CD4-positive, alpha-beta T cell treated with Interleukin-4 for 4 hours (primary cell): Measurements from ENCODE around the gene LIPE.

ENCODE experiments used
- DNase-seq: peaks from one replicate; pipeline ENCODE4 v3.0.0-alpha.2; 2020

Gene LIPE

DNA sequence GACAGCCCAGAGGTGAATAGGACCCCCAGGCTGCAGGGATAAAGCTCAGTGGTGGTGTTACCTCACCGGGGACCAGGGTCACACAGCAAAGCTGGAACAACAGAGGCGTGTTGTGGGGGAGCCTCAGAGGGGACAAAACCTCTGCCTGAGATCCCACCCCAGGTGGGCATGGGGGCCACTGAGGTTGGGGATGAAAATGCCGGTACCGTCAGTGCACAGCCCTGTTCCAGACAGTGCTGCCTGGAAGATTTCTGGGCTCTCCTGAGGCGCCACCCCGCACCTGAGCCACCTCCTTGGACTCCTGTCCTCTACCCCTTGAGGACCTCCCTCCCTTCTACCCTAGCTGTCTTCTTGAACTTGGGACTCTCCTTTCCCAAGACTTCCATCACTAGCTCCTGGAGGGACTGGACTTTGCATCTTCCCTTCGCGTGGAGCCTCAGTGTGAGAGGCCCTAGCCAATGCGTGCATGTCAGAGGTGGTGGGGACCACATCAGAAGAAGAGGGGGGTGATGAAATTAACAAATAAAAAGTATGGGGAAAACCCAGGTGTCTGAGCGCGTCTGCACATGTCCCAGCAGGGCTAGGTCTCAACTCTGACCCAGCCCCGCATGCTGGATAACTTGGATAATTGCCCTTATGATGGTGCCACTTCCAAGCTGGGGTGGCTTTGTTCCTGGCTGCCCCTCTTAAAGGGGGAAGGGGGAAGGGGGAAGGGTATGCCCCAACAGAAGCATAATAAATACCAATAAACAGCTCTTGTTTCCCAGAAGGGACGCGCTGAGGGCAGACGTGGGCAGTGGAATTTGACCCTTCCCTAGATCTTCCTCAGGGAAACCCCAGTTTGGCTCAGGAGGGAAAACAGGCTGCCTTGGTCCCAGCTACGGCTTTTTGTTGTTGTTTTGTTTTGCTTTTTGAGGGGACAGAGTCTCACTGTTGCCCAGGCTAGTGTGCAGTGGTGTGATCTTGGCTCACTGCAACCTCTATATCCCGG lies 48.7 kb downstream of the LIPE start:
- no peak for DNase-seq

DNA sequence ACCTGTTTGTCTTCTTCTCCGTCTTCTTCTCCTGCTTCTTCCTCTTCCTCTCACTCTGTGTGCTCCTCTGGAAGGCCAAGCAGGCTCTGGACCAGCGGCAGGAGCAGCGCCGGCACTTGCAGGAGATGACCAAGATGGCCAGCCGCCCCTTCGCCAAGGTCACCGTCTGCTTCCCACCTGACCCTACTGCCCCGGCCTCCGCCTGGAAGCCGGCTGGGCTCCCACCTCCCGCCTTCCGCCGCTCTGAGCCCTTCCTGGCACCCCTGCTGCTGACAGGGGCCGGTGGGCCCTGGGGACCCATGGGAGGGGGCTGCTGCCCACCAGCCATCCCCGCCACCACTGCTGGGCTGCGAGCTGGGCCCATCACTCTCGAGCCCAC lies 51.0 kb downstream of the LIPE start:
- no peak for DNase-seq

DNA sequence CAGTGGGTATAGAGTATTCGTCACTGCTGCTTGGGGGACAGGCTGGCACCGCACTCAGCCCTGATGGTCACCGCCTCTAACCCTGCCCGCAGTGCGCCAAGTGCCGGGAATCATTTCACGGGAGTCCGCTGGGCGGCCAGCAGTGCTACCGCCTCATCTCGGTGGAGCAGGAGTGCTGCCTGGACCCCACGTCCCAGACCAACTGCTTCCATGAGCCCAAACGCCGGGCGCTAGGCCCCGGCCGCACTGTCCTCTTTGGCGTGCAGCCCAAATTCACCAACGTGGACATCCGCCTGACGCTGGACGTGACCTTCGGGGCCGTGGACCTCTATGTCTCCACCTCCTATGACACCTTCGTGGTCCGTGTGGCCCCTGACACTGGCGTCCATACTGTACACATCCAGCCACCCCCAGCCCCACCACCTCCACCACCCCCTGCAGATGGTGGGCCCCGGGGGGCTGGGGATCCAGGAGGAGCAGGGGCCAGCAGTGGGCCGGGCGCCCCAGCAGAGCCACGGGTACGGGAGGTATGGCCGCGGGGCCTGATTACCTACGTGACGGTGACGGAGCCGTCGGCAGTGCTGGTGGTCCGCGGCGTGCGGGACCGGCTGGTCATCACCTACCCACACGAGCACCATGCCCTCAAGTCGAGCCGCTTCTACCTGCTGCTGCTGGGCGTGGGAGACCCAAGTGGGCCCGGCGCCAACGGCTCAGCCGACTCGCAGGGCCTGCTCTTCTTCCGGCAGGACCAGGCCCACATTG lies 51.6 kb downstream of the LIPE start:
- no peak for DNase-seq

DNA sequence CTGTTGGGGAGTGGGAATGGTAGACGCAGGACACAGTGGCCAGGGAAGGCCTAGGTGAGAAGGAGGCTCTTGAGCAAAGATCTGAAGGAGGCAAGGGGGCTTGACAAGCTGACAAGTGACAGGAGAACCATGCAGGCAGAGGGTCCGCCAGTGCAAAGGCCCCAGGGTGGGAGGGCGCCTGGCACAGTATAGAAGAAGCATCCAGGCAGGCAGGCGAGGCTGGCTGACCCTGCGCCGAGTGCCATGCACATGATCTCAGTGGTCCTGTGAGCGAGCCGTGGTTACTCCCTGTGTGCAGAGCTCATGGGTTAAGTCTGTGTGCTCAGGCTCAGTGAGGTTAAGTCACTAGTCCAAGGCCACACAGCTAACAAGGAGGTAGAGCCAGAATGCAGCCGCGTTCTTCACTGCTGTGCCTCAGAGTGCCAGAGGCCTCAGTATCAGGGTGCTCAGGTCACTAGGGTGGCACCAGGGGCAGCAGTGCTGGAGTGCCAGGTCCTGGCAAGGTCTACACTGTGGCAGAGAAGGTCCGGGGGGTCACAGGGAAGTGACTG lies 52.3 kb downstream of the LIPE start:
- DNase-seq = no peak

DNA sequence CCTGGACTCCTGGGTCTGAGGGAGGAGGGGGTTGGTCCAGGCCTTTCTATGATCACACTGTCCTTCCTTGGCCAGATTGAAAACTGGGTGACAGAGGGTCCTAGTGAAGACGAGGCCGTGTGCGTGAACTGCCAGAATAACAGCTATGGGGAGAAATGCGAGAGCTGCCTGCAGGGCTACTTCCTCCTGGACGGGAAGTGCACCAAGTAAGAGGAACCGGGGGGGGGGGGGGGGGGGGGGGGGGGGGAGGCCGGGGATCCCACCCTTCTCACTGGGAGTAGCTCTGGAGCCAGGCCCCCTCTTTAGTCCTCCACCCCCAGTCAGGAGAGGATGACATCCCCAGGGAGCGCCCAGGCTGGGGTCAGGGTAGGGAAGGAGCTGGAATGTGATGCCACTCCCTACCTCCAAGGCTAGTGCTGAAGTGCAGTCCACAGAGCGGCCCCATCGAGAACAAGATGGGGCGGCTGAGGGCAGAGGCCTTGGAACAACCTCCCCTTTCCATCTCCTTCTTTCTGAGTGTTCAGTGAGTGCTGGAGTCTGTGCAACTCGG lies 56.5 kb downstream of the LIPE start:
- DNase-seq = no peak

DNA sequence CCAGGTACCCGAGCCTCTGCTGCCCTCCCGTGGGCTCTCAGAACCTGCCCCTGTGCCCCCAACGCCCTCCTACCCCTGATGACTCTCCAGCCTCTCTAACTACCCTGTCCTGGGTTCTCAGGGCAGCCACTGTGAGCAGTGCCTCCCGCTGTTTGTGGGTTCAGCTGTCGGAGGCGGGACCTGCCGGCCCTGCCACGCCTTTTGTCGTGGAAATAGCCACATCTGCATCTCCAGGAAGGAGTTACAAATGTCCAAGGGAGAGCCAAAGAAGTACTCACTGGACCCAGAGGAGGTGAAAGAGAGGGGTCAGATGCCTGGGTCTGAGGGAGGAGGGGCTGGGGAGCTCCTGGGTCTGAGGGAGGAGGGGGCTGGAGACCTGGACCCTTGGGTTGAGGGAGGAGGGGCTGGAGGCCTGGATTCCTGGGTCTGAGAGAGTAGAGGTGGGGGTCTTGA lies 57.1 kb downstream of the LIPE start:
- DNase-seq = no peak

DNA sequence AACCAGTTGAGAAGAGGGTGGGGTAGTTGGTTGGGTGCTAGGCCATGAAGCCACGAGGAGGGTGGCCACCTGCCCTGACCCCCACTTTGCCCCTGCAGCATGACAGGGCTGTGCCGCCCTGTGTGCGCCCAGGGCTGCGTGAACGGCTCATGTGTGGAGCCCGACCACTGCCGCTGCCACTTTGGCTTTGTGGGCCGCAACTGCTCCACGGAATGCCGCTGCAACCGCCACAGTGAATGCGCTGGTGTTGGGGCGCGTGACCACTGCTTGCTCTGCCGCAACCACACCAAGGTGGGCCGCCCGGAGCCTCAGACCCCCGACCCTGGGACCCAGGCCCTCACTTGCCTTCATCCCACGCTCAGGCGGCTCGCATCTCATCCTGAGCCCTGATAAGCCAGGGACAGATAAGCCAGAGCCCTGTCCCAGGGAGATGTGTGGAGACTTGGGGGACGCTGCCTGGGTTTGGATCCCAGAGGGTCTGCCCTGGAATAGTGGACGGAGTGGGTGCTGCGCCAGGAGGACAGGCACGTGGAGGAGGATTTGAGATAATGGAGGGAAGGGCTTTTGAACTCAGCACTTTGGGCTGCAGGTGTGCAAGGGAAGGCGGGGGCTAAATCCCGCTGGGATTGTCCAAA lies 57.6 kb downstream of the LIPE start:
- DNase-seq = no peak

DNA sequence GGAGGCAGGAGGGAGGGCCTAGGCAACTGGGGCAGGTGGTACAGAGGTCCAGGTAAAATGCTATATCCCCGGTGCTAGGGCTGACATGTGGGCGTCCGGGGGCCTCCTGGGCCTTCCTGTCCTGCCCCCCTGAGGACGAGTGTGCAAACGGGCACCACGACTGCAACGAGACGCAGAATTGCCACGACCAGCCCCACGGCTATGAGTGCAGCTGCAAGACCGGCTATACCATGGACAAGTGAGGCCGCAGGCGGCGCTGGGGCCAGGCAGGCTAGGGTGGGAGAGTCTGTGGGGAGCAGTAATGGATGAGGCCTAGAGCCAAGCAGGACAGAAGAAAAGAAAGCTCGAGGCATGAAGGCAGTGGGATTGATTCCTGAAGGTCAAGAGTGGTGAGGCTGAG lies 58.4 kb downstream of the LIPE start:
- DNase-seq = no peak

DNA sequence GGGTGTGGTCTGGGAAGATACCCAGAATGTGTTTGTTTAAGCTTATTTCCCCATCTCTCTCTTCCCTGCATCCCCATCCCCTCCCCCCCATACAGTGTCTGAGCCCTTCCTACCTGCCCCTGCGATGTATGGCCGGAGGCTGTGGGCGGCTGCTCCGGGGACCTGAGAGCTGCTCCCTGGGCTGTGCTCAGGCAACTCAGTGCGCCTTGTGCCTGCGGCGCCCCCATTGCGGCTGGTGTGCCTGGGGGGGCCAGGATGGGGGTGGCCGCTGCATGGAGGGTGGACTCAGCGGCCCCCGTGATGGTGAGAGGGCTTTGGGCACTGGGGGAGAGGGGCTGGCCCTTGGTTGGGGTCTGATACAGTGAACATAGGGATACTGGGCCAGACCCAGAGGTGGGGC lies 58.8 kb downstream of the LIPE start:
- DNase-seq = no peak

DNA sequence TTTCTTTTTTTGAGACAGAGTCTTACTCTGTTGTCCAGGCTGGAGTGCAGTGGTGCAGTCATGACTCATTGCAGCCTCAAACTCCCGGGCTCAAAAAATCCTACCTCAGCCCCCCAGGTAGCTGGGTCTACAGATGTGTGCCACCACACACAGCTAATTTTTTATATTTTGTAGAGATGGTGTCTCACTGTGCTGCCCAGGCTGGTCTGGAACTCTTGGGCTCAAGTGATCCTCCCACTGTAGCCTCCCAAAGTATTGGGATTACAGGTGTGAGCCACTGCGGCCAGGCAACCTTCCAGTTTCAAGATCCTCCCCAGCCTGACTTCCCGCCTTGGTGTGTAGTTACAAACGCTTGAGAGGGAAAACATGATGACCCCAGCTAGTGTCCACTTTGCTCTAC lies 59.3 kb downstream of the LIPE start:
- no peak for DNase-seq

DNA sequence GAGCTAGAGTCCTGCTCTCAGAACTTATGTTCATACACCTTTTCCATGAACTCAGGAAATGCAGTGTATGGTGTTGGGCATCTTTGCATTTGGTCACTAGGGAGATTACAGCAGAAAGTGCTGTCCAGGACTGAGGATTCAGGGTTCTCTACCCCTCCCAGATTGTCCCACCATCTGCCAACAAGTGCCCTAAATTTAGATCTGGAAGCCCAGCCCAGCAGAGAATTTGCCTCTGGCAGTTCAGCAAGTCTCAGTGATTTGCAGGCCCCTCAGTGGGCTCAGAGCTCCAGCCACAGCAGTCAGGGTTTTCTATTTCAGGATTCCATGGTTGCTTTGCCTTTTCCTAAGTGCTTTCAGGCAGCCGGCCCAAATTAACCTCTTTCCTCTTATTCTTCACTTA lies 60.5 kb downstream of the LIPE start:
- no peak for DNase-seq

DNA sequence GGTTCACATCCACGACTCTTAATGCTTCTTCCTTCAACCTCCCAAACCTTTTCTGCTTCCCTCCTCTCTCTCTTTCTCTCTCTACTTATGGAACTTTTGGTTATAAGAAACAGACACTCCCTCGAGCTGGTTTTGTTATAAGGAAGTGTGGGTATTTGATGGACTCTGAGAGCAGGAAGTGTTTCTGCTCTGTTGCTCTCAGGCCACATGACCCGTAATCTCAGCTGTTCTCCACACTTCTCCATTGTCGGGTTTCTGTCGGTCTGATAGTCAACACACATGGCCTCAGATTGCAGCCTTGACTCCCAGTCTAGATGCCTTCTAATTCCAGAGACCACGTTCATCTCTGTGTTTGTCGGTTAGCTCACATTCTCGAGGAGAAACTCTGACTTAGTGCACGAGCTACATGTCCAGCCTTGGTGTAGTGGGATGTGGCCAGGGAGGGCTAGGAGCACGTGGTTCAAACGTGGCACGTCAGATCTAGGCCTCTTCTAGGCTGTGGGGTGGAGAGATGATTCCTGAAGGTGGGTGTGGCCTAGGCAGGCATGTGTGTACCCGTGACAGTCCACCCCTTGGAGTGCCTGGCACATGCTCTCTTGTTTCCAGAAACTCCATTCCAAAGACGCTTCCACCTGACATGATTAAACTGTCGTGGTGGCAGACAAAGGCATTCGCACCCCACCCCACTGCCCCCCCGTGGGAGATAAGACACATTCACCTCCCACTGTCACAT lies 63.4 kb downstream of the LIPE start:
- DNase-seq = no peak

DNA sequence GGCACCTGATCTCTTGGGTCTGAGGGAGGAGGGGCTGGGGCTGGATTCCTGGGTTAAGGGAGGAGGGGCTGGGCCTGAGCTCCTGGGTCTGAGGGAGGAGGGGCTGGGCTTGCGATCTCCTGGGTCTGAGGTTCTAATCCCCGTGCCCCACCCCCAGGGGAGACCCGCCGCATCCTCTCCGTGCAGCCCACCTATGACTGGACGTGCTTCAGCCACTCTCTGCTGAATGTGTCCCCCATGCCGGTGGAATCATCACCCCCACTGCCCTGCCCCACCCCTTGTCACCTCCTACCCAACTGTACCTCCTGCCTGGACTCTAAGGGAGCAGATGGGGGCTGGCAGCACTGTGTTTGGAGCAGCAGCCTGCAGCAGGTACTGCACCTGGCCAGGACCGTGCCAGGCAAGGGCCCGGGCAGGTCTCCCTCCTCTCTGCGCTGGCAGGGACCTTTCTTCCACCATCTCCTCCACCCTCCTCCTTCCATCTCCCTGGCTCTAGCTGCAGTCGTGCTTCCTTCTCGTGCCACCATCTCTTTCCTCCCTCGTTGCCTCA lies 64.2 kb downstream of the LIPE start:
- DNase-seq = no peak

DNA sequence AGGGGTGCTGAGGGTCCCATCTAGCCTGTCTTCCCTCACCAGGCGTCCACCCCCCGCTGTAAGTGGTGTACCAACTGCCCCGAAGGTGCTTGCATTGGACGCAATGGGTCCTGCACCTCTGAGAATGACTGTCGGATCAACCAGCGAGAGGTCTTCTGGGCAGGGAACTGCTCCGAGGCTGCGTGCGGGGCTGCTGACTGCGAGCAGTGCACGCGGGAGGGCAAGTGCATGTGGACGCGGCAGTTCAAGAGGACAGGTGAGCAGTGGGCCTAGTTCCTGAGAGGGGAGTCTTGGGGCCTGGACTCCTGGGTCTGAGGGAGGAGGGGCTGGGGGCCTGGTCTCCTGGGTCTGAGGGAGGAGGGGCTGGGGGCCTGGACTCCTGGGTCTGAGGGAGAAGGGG lies 64.8 kb downstream of the LIPE start:
- DNase-seq = no peak

DNA sequence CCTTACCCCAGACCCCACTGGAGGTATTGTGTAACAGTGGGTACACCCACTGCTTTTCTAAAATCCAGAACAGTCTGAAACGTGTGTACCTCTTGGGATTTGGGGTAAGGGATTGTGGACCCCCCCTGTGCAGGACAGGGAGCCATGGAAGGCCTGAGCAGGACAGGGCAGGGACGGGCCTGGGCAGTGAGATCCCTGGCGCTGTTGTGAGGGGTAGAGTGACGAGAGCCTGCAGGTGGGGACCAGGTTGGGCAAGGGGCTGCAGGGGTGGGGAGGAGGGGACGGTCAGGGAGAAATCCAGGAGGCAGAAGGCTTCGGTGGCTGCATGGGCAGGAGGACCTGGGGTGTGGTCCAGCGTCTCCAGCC lies 65.7 kb downstream of the LIPE start:
- DNase-seq = no peak

DNA sequence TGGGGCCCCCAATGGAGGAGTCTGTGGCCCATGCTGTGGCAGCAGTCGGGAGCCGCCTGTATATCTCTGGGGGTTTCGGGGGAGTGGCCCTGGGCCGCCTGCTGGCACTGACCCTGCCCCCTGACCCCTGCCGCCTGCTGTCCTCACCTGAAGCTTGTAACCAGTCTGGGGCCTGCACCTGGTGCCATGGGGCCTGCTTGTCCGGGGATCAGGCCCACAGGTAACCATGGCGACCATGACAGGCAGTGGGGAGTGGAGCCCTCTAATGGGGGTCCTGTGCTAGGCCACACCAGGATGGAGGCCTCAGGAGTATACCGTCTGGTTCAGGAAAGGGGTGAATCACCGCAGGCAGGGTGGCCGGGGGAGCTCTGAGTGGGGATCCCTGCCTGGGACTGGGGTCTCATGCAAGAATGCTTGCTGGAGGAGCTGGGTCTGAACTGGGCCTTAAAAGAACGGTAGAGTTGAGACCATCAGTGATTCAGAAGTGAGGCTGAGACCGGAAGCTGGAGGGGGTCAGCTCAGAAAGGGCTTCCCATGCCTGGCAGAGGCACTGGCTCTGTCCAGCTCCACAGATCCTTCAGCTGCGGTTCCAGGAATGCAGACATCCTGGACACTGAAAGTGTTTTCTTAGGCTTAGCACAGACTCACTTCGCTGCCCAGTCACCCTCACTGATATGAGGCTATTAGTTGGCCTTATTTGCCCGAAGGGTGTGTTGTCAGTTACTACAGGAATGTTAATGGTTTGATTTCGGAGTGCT lies 66.2 kb downstream of the LIPE start:
- DNase-seq = no peak

DNA sequence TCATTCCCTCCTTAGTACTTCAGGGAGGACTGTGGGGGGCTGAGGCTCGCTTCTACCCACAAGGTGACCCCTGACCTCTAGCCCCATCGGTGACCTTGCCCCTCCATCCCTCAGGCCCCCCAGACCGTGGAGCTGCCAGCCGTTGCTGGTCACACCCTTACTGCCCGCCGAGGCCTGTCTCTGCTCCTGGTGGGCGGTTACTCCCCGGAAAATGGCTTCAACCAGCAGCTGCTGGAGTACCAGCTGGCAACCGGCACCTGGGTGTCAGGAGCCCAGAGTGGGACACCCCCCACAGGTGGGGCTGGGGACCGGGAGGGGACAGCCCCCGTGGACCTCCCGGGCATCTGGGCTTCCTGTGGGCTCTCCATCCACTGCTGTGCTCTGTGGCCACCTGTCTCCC lies 69.9 kb downstream of the LIPE start:
- DNase-seq = no peak

DNA sequence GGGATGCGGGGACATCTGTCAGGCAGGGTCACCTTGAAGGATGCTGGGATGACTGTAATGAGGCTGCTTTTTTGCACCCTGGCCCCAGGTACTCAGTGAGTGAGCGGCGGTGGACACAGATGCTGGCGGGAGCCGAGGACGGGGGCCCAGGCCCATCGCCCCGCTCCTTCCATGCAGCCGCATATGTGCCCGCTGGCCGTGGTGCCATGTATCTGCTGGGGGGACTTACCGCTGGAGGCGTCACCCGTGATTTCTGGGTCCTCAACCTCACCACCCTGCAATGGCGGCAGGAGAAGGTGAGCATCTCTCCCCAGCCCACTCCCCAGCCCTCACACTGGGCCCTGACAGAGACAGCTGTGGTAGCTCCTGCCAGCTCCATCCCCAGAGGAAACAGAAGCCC lies 70.5 kb downstream of the LIPE start:
- no peak for DNase-seq

DNA sequence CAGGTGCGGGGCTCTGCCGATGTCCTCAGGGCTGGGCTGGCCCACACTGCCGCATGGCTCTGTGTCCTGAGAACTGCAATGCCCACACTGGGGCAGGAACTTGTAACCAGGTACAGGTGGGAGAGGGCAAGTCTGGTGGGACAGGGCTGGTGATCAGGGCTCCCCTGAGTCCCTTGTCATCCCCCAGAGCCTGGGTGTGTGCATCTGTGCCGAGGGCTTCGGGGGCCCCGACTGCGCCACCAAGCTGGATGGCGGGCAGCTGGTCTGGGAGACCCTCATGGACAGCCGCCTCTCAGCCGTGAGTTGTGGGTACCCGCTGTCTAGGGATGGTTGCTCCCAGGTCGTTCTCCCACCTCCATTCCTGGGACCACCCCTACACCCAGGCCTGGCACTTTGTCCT lies 71.3 kb downstream of the LIPE start:
- no peak for DNase-seq

DNA sequence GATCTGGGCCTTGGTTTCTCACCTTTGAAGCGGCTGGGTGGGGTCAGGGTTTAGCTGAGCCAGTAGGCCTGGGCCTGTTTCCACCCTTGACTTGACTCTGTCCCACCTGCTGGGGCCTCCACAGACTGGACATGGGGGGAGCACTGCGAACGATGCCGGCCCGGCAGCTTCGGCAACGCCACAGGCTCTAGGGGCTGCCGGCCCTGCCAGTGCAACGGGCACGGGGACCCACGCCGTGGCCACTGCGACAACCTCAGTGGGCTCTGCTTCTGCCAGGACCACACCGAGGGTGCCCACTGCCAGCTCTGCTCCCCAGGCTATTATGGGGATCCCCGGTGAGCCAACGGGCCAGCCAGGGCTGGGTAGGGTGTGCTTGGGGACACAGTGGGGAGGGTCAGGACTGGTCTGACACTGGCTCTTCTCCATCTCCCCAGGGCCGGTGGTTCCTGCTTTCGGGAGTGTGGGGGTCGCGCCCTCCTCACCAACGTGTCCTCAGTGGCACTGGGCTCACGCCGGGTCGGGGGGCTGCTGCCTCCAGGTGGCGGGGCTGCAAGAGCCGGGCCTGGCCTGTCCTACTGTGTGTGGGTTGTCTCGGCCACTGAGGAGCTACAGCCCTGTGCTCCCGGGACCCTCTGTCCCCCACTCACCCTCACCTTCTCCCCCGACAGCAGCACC lies 73.7 kb downstream of the LIPE start:
- no peak for DNase-seq
